GM12801 (cell line): ENCODE results near the gene DDX43.

Experiments used
- TF ChIP-seq, protein P1 (sequence below): IDR thresholded peaks from one replicate; pipeline ENCODE4 v1.5.1; 2011; ENCODE audit warnings: control low read depth; ENCODE audit not compliant: insufficient read length; ENCODE audit errors: extremely low read depth

DDX43 gene

DNA sequence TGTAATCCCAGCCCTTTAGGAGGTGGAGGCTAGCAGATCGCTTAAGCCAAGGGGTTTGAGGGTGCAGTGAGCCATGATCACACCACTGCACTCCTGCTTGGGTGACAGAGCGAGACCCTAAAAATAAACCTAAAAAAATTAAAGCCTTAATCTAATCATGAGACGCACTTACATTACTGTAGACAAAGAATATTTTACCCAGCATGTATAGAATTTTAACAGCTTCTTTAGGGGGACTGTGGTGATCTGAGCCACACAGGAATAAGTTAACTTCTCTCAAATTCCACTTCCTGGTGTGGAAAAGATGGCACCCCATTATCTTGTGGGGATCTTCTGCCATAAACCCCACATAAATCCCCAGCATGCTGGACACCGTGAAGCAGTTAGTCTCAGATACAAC, 22.6 kb upstream of the DDX43 start:
- TF ChIP-seq, protein P1, sequence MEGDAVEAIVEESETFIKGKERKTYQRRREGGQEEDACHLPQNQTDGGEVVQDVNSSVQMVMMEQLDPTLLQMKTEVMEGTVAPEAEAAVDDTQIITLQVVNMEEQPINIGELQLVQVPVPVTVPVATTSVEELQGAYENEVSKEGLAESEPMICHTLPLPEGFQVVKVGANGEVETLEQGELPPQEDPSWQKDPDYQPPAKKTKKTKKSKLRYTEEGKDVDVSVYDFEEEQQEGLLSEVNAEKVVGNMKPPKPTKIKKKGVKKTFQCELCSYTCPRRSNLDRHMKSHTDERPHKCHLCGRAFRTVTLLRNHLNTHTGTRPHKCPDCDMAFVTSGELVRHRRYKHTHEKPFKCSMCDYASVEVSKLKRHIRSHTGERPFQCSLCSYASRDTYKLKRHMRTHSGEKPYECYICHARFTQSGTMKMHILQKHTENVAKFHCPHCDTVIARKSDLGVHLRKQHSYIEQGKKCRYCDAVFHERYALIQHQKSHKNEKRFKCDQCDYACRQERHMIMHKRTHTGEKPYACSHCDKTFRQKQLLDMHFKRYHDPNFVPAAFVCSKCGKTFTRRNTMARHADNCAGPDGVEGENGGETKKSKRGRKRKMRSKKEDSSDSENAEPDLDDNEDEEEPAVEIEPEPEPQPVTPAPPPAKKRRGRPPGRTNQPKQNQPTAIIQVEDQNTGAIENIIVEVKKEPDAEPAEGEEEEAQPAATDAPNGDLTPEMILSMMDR = no peak

DNA sequence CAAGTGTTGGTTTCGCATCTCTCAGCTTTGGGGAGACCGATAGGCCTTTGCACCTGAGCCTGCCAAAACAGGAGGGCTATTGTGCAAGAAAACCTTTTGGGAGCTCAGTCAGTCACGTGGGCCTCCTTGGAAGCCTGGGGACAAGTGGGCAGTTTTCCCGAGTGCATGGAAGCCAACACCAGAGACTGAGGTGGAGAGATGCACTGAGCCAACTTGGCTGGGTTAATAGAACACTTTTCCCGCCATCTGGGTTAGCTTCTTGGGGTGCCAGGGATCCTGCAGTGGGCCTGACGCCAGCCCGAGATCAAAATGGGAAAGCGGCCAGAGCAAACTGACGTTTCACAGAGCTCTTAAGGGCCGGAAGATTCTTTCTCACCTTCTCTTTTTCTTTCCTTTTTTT, 22.1 kb upstream of the DDX43 start:
- TF ChIP-seq, protein P1 = no peak

DNA sequence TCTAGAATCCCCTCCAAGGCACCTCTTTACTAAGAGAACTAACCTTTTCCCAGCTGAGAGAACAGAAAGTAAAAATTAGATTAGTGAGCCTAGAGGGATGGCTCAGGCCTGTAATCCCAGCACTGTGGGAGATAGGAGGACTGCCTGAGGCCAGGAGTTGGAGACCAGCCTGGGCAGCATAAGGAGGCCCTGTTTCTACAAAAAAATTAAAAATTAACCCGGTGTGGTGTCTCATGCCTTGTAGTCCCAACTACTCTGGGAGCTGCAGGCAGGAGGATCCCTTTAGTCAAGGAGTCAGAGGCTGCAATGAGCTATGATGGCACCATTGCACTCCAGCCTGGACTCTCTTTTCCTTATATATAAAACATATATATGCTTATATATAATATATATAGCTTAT, 19.4 kb upstream of the DDX43 start:
- TF ChIP-seq, protein P1 = no peak

DNA sequence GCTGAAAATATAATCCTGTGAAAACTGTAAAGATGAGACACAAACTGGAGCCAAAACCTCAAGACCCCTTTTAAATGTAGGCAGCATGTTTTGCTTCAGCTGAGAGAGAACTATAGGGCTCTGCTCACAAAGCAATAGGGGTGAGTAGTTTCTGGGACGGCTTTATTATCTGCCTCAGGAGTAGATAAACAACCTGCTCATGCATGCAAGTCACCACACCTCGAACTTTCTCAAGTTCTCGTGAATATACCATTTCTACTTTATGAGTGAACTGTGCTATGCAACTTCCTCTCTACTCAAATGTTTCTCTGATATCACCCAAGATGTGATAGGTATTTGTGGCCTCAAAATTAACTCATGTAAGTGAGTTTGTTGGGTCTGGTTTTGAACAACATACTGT, 17.4 kb upstream of the DDX43 start:
- TF ChIP-seq, protein P1 = no peak

DNA sequence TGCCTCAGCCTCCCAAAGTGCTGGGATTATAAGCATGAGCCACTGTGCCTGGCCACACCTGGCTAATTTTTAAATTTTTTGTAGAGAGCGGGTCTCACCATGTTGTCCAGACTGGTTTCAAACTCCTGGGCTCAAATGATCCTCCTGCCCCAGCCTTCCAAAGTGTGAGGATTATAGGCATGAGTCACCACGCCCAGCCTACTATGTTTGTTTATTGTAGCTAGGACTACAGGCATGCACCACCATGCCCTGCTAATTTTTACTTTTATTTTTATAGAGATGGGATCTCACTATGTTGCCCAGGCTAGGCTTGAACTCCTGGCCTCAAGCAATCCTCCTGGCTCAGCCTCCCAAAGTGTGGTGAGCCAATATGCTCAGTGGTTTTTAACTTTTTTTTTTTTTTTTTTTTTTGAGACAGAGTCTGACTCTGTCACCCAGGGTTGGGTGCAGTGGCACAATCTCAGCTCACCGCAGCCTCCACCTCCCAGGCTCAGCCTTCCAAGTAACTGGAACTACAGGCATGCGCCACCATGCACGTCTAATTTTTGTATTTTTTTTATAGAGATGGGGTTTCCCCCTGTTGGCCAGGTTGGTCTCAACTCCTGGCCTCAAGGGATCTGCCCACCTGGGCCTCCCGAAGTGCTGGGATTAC, 12.0 kb upstream of the DDX43 start:
- TF ChIP-seq, protein P1 = no peak

DNA sequence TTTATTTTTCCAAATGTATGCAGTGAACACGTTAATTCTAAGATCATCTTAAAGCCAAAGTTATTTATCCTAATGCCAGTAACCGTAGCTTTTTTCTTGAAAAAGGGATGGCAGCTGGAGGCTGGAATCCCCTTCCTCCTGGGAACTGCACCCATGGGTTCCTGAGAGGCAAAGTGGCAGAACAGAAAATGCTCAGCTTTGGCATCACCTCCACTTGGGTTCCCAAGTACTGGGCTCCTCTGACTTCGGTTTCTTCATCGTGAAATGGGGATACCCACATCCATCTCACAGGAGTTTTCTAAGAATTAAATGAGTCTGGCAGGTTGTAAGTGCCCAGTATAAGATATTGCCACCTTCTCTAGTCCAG, 6.2 kb upstream of the DDX43 start:
- TF ChIP-seq, protein P1 = no peak

DNA sequence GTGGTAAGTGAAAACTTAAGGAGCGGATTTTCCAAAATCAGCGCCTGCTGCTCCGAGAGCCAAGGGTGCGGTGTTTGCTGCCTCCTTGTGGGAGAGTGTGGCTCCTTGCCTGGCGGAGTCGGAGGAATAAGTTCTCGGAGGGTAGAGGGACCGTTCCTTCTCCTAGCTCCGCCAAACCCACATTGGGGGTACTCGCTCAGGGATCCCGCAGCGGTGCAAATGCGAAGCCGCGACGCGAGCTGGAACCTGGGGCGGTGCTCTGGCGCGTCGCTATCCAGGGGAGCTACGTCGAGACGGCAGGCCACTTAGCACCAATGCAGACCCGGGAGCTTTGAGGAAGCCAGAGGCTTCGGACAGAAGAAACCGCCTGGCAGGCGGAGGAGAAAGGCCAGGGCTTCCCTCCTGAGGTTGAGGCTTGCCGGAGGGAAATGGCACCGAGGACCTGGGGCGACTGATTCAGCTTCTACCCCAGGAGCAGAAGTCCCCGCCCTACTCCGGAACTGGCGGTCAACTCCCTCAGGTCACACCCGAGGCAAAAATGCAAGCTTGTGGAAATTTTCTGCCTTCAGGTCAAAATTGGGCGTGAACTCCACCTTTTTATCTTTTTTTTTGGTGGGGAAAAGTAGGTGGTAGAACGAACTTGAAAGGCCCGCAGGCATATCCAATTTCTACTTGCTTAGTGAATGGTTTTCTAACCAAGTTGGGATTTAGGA, 5.7 kb upstream of the DDX43 start:
- TF ChIP-seq, protein P1 = no peak
